ENCODE data around the gene ZNF205. TPM values are rescaled to one million over a fixed set of nuclear protein-coding genes. Genes with fewer than 3 reads are reported as not detected.

The ZNF205 gene
- total and polyA plus RNA-seq, 9 of the 15 experiments (the other 6 are each of a cell fraction or from before 2014, with no cell fraction given), result 2.4 to 11.8 (median 5.1) TPM; not detected in 2

GRCh38 chr16:3165111-3165822 is 52.9 kb downstream of the ZNF205 start:
- Histone ChIP-seq H3K36me3 (ENCODE audit: control insufficient read depth, insufficient read depth, low read length) (no peaks in the 10 kb centered on the region), H2AFZ (ENCODE audit: low read depth, low read length) (peak overlapping the region; percentile 98), H3K9me3 (replicated peaks; ENCODE audit: control insufficient read depth, insufficient read depth, low read depth, low read length) (no peaks in the 10 kb centered on the region), H3K4me2 (ENCODE audit: insufficient read depth, low read length) (peak overlapping the region; percentile 72), H3K79me2 (ENCODE audit: control insufficient read depth, insufficient read depth, low read length) (no peaks in the 10 kb centered on the region), H3K27me3 (ENCODE audit: control insufficient read depth in 2 of 2, insufficient read depth in 2 of 2, low read length in 2 of 2) (no peaks in the 10 kb centered on the region; a peak in 1 of 5 replicates), H4K20me1 (replicated peaks; ENCODE audit: control insufficient read depth, insufficient read depth, low read length) (no peaks in the 10 kb centered on the region), H3K9ac (ENCODE audit: insufficient read depth in 1 of 2, low read depth in 2 of 2, low read length in 2 of 2) (peak overlapping the region; percentile 19 to 33; a peak in 1 of 4 replicates), H3K27ac (ENCODE audit: extremely low read depth, low read depth, low read length) (peak overlapping the region; percentile 55; the same call in 1 of the 3 replicates), H3K4me3 (no peak overlapping the region), H3K9me1 (ENCODE audit: control insufficient read depth, insufficient read depth, low read length) (no peaks in the 10 kb centered on the region), H3K4me1 (replicated peaks in 1 of 2; ENCODE audit: control insufficient read depth in 2 of 2, insufficient read depth in 2 of 2, low read length in 2 of 2) (peaks cover 18 to 37% of the 10 kb centered on the region in 2 experiments; a peak in 4 of 5 replicates)
- BruUV-seq (replicated peaks), result no TSS peak
- no peak for ATAC-seq
- TF ChIP-seq USF1 (CRISPR knock-in tag; IDR thresholded peaks at IDR 0.05) (peak; percentile 40; the same call in 1 of the 2 replicates), NR2F6 (CRISPR knock-in tag; IDR thresholded peaks at IDR 0.05) (no peak), ZNF121 (CRISPR knock-in tag; conservative IDR thresholded peaks at IDR 0.05) (no peak), MCM7 (IDR thresholded peaks at IDR 0.05) (no peak), ELF2 (CRISPR knock-in tag; IDR thresholded peaks at IDR 0.05) (no peak), MECOM (CRISPR knock-in tag; IDR thresholded peaks at IDR 0.05) (no peak), USF2 (CRISPR knock-in tag; IDR thresholded peaks at IDR 0.05) (peak; percentile 37; the same call in 1 of the 2 replicates), RAD51 (IDR thresholded peaks at IDR 0.05; ENCODE audit: borderline replicate concordance, low read depth) (peak; percentile 54; the same call in 1 of the 2 replicates)
- POLR2A ChIA-PET, result interaction anchor here (1.6 kb wide), 1 partner anchor 101 kb away, joined by 7 read pairs; no protein-coding TSS in a partner anchor
- WGBS (ENCODE audit: insufficient coverage, low coverage, missing lambda C conversion rate), result 57% methylated on average over 7 of the region's 12 CpGs
- no peak for FAIRE-seq
- DNase-seq (ENCODE audit: extremely low read depth in 1 of 4, low spot score in 3 of 4), result no peak
- intact Hi-C loops (cut with micrococcal nuclease), result no loop called here
- in situ Hi-C loops (cut with MboI), result no loop called here
- CTCF ChIA-PET (ENCODE audit: low intra/inter-chr PET ratio), result interaction anchor here (0.6 to 1.5 kb wide), 2 partner anchors 106 to 182 kb away, joined by 6 read pairs; no protein-coding TSS in a partner anchor
